ENCODE measurements around the gene RIPOR3.
A peak's percentile ranks its signal among the peaks of the same experiment; 100 is the strongest.
"Not testable (repeated sequence)": the region's sequence is repeated elsewhere in the genome, so short reads cannot be mapped to it uniquely, and the experiment has no call there.

Gene RIPOR3

DNA sequence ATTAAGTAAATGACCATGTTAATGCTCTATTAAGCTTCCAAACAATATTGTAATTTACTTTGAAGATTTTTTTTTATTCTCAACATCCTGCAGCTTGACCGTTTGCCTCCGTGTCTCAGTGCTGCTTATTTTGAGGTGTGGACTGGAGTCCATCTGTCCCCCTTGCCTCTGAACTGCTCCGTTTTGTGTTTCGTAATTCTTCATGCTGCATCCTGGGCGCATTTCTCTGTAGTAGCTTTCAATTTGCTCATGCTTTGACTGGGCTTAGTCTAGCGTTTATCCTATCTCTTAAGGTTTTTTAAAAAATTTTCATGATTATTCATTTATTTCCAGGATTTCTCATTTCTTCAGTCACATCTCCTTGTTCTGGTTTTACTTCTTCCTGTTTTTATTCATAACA, 143.4 kb downstream of the RIPOR3 start:
- DNase-seq = no peak

DNA sequence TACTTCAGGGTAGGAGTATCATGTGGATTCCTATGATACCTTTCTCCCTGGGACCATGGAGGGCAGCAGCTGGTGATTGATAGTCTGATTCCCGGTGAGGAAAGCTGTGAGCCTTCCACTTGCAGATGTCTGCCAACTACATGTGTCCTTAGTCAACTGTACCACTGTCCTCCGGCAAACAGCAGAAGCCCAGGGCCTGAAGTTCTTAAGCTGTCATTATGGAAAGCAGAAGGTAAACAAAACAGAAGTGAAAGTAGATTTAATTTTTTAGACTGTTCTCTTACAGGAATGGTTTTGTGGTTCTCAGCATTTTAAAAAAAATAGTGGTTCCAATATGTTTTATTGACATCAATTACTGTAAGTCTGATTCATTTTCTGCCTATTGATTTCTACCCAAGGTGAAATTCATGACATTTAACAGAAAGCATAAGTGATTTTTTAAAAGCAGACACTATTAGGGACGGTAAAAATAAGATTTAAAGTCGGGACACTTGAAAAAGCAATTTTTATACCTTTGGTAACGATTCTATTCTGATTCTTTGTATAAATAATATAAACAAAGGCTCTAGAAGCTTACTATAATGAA, 144.5 kb downstream of the RIPOR3 start:
- no peak for DNase-seq

DNA sequence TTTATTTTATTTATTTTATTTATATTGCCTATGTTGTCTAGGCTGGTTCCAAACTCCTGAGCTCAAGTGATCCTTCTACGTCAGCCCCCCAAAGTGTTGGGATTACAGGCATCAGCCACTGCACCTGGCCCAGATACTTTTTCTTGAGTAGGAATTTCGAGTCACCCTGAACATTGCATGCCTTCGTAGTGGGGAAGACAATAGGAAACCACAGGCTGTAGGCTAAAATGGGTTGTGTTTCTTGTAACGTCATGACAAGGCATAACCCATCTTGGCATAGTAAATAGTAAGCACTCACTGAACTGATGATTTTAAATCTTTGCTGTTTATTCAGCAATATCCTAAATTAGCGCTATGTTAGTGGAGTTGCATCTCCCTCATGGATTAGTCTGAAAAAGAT, 146.2 kb downstream of the RIPOR3 start:
- DNase-seq = no peak

DNA sequence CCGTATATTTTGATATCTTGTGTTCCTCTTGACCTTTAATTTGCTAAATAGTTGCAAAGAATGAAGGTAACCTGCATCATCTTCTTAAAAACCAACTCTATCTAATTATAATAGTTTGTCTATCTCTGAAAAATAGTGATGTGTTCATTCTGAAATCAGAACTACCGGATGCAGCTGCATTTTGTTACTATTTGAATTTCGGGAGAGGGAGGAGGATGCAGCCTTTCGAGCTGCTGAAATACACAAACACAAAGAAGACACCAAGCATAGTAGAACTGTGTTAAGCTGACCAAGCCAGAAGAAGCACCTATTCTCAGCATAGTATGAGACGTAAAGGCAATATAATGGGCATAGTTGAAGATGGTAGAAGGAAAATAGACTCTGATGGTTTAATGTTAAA, 148.0 kb downstream of the RIPOR3 start:
- no peak for DNase-seq

DNA sequence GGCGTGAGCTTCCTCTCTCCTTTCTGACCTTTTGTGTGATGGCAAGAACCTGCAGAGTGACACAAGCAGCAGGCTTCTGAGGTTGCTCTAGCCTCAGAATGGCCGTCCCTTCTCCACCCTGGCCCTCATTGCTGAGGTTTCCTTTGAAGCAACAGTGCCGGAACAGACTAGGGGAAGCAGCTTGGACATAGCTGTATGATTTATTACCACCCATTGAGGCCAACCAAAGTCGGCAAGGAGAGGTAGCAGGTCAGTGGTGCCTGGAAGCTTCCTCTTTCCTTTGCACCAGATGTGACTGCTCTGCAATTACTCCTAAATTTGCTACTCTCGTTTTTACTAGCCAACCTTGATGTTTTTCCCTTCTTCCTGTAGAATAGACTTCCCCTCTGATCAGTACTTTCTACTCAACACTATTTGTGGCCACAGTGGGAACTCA, 149.7 kb downstream of the RIPOR3 start:
- DNase-seq = no peak

DNA sequence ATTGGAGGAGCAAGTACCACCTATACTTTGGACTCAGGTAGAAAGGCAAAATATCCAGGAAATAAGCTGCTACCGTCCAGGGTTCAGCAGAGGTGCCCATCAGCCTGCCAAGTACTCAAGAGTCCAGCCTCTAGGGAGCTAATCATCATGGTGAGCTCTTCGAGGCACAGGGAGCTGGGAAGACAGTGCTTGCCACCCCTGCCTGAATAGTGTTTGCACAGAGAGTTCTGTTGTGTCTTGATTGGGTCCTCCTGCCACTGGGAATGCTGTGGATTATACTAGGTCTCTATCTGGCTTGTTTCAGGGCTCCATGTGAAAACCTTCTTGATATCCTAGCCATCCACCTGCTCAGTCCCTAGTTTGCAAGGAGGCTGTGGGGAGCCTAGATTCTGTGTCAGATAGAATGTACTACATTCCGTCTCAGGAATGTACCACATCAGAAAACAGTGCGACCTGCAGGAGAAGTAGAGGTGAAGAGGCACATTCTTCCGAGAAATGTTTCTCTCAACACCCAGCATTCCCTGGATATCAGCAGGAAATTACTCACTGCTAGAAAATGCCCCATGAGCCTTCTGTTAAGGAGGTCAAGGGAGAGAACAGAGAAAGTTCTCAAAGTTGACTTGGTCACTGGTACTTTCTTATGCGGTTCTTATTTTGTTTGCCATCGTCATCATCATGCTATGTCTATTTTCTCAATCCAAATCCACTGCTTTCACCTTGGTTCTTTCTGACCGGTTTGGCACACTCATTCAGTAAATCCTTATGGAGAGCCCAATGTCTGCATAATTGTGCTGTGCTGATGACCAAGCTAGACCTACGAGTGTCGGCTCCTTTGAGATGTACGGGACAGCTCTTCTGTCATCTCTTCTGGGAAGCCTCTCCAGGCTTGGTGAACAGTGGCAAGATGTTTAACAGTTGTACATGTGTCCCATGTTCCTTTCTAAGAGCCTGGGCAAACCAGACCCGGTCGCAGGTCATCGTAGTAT, 150.4 kb downstream of the RIPOR3 start:
- DNase-seq = no peak

DNA sequence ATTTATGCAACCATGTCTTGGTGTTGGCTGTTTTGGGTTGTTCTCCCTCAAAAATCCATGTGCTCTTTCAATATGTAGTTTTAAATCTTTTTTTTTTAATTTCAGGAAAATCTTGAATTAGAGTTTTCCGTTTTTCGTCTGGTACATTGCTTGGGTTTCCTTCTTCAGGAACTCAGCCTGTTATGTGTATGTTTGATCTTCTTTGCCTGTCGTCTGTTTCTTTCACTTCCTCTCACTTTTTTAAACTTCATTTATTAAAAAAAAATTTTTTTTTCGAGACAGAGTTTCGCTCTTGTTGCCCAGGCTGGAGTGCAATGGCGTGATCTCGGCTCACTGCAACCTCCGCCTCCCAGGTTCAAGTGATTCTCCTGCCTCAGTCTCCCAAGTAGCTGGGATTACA, 151.5 kb downstream of the RIPOR3 start:
- DNase-seq = not testable (repeated sequence)

DNA sequence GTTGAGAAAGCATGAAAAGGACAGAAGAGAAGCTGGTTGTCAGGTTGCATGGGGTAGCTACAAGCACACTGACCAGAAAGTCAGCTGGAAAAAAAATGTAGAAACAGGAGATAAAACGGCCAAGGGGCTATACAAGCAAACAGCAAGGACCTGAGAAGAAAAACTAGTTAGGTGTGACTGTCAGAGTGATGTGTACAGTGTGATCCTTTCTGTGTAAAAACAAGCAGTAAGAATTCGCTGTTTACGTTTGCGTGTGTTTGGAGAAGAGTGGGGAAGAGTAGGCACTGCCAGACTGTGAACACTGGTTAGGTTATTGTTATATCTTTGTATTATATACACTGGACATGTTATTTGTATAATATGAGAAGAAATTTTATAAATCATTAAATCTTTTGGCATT, 153.1 kb downstream of the RIPOR3 start:
- DNase-seq = no peak

DNA sequence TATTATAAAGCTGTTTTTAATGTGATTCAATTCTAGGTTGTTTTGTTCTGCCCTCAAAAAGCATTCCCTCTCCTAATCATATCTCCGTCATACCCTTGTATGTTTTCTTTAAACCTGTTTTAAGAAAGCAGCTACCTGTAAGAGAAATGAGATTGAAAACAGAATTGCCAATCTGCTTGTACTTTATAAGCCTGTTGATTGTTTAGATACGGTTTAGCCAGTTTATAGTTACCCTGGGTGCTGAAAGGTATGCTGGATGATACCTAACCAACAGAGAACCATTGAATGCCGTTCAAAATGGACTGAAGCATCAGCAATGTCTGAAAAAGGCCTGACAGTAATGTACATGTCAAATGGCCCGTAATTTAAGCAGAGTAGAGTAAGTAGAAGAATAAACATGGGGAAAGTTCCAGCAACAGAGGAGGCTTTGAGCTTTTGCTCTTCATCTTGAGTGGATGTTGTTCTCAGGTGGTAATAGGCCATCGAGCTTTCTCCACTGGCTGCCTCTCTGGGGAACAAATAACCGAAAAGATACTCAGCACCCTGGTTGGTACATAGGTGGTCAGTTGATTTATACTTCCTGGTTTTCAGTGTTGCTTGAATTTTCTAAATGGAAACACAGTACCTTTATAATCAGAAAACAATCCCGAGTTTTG, 153.7 kb downstream of the RIPOR3 start:
- DNase-seq = no peak

DNA sequence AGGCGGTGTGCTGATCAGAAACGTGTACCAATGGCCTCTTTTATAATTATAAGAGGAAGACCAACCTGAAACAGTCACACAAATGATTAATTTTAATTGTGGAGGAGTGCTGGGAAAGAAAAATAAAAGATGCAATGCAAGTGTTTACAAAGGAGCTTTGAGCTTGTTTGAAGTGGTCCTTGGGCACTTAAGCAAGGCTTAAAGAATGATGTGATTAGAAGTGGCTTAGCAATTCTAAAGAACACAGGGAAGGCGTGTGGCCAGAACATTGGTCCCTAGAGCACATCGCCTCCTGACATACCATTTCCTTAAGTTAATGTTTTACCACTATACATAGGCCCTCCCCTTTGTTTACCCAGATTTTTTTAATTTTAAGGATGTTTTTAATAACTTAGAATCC, 155.0 kb downstream of the RIPOR3 start:
- DNase-seq = peak; percentile 39

Measured in NCI-H1436 (cell line).